HCEC 1CT (cell line): ENCODE measurements around the gene NRBF2.
A peak's percentile ranks its signal among the peaks of the same experiment; 100 is the strongest.
"Not testable (repeated sequence)": the region's sequence is repeated elsewhere in the genome, so short reads cannot be mapped to it uniquely, and the experiment has no call there.

Experiments used
- DNase-seq: peaks from one replicate; pipeline ENCODE4 v3.0.0-alpha.2; 2017

The NRBF2 gene

DNA sequence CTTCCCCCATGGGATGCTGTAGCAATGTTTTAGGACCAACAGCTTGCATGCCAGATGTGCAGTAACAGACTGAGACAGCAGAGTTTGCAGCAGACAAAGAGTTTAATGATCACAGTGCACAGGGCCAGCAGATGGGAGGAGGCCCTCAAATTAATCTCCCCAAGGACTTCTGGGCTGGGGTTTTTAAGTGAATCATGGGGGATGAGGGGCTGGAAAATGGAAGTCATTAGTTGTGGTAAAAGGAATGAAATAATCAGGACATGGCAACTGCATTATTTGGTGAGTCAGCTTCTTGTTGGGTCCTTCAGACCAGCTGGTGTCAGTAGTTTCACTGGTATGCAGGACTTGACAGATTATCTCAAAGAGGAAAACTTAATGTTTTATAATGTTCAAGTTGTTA, 12.6 kb upstream of the NRBF2 start:
- DNase-seq, result peak; percentile 87

DNA sequence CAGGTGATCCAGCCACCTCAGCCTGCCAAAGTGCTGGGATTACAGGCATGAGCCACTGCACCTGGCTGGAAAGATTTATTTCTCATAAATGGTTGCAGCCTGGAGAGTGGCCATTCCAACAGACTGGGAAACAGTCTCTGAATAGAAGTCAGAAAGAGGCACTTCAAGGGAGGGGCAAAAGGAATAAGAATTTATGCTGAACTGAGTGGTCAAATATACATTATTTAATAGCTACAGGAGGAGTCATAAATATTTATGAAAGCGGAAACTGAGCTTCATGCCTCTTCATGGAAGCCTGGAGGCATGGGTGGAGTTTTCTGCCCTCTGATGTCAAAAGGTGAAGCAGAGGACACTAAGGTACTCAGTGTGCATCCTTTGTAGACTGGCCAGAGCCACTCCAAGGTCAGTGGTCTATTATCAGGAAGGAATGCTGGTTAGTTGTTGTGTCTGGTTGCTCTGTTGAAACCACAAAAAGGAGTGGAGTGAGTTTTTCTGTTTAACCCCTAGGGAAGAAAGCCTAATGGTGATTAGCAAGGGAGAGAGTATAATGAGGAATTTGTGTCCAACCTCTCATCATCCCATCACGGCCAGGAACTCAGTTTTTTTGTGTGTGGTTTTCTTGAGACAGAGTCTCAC, 9.3 kb upstream of the NRBF2 start:
- no peak for DNase-seq

DNA sequence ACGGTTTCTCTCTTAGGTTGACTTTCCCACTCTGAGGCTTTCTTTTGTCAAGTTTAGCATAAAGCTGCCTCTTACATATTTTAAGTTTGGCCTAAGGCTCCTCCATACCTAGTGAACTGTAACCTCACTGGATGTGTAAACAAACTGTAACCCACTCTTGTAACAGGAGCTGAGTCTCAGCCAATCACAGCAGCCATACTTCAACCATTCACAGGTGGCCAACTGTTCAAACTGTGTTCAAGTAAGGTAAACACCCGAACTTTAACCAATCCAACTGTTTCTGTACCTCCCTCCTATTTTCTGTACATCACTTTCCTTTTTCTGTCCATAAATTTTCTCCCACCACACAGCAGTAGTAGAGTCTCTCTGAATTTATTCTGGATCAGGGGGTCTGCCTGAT, 7.7 kb upstream of the NRBF2 start:
- no peak for DNase-seq

DNA sequence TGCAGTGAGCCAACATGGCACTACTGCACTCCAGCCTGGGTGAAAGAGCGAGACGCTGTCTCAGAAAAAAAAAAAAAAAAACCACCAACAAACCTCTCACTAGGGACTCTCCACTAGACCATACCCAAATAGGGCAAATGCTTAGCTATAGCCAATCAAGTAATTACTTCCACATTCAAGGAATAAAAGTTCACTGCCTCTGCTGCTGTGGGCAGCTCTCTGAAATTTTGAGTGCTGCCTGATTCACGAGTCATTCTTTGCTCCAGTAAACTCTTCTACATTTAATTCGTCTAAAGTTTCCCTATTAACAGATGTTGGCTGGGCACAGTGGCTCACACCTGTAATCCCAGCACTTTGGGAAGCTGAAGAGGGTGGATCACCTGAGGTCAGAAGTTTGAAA, 4.7 kb upstream of the NRBF2 start:
- DNase-seq, result peak; percentile 17

DNA sequence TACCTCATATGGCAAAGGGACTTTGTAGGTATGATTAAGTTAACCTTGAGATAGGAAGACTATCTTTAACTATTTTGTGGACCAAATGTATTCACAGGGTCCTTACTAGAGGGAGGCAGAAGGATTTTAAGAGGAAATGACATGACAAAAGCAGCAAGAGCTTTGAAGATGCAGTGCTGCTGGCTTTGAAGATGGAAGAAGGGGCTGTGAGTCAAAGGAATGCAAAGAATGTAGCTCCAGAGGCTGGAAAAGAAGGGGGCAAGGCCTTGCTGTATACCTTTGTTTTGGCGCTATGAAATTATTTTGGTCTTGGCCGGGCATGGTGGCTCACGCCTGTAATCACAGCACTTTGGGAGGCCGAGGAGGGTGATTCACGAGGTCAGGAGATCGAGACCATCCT, 3.2 kb upstream of the NRBF2 start:
- DNase-seq, result no peak

DNA sequence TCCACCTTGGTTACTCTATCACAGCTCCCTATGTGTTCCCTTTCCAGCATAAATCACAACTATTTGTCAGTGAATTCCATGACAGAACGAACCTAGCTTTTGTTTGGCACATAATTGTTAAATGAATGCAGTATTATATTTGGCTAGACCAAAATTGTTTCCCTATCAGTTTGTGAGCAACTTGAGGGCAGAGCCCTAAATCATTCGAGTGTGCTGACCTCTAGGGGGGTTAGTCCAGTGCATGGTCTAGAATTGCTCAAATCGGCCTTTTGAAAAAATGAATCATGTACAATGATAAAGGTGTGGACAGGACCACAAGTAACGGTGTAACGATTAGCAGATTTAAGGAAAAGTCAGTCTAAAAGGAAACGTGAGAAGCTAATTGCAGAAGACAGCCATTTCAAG, 475 bp upstream of the NRBF2 start:
- no peak for DNase-seq

DNA sequence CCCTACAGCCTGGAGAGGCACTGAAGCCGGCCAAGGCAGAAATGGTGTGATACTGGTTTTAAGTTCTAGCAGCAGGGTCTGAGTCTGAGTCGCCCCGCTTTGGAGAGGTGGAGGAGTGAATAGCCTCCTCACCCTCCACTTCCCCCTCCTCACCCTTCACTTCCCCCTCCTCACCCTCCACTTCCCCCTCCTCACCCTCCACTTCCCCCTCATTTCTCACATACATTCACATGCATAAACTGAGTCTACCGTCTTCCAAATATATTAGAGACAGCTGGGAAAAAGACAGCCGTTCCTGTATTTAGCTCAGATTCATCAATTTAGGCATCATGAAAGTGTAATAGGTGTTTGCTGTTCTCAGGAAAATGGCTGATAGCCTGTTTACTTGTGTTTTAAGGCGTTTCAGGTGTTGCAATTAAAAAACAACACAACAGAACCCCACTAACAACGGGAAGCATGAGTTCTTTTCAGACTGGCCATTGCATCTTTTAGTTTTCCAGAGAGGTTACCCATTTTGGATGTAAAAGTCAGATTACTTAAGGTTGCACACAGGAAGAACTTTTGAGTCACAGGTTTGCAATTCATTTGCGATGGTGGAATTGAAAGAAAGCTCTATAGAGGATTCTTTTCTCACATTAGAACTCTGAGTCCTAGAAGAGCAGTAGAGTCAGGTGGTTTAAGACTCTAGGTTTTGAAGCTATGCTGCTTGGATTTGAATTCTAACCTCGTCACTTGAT, 861 bp downstream of the NRBF2 start:
- DNase-seq, result peak; percentile 46

DNA sequence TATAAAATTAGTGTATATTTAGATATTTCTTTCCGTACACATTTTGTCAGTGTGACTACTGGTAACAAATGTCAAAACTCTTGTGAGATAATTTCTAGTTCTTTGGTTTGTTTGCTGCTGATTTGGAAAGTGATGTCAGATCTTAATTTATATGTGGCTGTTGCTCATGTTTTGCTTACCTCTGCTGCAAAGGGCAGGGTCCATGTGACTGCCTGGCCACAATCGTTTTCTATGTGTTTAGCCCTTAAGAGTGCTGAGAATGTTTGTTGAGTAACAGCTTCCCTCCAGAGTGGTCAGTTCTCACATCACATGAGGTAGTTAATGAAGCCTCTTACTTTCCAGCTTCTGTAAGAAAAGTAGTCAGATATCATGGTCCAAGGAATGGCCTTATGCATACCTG, 4.2 kb downstream of the NRBF2 start:
- peak; percentile 43 for DNase-seq

DNA sequence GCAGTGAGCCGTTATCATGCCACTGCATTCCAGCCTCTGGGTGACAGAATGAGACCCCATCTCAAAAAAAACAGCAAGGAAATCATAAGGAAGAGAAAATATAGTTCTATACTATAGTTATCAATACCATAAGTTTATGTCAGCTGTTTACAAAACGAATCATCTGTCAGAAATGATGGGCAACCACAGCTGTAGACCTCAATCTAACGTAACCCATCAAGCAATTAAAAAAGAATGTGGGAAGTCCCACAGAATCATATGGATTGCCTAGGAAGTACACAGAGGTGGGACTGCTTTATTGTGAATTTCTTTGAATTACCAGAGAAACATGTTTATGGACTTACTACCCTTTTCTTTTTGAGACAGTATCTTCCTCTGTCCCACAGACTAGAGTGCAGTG, 6.9 kb downstream of the NRBF2 start:
- DNase-seq, result no peak

DNA sequence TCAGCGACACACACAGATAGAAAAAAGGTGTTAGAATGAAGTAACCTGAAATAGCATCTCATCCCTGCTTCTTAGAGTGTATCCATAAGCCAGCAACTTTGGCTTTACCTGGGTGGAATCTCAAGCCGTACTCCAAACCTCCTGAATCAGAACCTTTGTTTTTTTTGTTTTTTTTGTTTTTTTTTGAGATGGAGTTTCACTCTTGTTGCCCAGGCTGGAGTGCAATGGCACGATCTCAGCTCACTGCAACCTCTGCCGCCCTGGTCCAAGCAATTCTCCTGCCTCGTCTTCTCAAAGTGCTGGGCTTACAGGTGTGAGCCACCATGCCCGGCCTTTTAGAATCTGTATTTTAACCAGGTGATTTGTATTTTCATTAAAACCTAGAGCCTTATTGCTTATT, 9.0 kb downstream of the NRBF2 start:
- no peak for DNase-seq

DNA sequence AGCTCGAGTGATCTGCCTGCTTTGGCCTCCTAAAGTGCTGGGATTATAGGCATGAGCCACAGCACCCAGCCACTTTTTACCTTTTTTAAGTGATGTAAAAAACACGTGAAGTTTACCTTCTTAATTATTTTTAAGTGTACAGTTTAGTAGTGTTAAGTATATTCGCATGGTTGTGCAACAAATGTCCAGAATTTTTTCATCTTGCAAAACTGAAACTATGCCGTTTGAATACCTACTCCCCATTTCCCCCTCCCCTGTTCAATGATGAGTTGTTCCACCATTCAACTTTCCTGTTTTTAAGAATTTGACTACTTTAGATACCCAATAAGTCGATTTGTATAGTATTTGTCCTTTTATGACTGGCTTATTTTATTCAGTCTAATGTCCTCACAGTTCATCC, 10.9 kb downstream of the NRBF2 start:
- no peak for DNase-seq

DNA sequence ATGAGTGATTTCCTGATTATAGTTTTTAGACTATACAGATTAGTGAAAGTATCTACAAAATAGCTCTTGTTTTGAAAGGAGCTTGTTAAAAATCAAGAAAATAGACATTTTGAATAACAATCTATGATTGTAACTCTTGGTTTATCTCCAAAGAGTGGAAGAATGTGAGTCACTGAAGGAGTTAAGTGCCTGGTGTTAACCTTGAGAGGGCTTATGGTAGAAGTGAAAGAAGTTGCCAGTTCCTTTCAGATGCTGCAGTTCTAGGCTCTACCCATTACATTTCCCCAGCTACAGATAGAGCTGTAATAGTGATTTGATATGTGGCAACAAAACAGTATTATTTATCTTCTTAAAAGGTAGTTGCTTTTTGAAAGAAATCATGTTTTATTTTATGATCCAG, 12.7 kb downstream of the NRBF2 start:
- DNase-seq, result peak; percentile 48

DNA sequence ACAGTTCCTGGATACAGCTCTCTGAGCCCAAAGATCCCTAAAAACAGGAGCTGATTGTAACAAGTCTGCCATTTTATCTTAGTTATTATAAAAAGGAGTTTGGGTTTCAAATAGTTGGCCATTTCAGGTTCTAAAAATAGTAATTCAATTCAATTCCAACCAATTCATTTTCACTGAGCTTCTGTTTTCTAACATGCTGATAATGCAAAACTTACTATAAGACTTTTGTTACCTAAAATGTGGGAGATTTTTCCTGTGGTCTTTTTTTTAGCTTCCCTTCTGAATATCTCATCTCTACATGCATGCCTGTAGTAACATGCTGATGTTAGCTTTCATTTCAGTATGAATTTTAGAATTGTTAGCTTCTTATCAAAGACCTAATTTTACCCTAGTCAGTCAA, 13.4 kb downstream of the NRBF2 start:
- no peak for DNase-seq

DNA sequence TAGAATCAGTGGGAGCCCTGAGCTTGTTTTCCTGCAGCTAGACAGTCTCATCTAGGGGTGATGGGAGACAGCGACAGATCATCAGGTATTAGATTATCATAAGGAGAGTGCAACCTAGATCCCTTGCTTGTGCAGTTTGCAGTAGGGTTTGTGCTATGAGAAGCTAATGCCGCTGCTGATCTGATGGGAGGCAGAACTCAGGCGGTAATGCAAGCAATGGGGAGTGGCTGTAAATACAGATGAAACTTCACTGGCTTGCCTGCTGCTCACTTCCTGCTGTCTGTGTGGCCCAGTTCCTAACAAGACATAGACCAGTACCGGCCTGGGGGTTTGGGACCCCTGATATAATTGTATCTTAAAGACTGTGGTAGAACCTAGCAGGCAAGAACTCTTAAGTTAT, 17.6 kb downstream of the NRBF2 start:
- DNase-seq, result no peak

DNA sequence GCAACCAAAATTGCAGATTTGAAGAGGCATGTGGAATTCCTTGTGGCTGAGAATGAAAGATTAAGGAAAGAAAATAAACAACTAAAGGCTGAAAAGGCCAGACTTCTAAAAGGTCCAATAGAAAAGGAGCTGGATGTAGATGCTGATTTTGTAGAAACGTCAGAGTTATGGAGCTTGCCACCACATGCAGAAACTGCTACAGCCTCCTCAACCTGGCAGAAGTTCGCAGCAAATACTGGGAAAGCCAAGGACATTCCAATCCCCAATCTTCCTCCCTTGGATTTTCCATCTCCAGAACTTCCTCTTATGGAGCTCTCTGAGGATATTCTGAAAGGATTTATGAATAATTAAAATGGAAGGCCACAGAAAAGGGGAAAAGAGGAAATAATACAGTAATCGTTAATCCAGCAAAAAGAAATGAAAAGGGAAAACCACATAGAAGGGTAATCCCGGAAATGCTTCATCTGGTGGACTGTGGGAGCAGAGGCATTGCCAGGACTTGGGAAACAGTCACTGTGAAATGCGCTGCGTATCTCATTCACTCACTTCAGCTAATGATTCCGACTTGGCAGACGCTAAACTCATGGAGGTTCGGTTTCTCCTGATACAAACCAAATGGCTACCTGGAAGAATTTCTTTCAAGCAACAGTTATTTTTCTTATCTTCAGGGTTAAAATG, 20.9 kb downstream of the NRBF2 start:
- DNase-seq, result not testable (repeated sequence)

DNA sequence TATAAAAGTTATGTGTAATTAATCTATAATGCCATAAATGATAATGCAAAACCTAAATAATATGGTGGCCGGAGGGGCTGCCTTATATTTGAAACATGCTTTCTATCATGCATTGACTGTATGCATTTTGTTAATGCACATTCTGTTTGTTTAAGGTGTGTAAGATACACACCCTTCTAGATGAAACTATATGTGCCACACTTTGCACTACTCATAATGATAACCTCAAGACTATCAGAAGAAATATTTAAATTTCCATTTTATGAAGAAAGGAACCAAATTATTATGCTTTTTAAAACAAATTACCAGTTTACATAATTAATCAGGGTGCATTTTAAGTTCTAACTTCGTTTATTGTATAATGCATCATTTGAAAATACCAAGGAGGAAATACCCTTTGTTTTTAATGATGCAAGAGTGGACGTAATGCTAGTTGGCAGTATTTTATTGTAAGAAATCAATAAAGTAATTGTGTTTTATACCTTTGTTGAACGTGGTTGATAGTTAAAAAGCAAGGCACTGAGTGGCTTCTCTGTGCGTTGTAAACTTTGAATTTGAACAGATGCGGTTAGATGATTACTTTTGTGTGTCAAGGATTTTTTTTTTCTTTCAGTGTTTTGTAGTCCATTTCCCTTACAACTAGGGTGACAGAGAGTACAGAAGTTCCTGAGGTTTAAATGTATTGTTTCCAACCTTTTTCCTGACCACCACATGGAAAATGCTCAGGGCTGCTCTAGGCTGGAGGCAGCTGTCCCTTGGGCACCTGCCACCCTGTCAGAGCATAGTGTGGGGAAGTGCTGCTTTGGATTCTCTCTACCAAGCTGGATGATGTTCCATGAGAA, 21.6 kb downstream of the NRBF2 start:
- no peak for DNase-seq

DNA sequence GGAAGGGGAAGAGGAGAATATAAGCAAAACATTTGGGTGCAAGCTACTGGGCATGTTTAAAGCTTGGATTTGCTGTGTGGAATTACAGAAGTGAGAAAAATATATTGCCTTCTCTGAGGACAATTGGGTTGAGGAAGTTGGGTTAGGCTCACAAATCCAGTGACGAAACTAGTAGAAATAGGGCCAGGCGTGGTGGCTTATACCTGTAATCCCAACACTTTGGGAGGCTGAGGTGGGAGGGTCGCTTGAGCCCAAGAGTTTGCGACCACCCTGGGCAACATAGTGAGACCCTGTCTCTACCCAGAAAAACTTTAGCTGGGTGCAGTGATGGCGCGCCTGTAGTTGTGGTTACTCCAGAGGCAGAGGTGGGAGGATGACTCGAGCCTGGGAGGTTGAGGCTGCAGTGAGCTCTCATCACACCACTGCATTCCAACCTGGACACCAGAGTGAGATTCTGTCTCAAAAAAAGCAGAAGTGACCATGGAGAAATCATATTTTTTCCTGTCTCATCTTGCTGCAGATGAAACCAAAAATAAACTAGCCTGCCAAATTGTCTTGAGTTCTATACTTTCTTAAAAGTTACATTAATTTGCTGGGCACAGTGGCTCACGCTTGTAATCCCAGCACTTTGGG, 22.4 kb downstream of the NRBF2 start:
- no peak for DNase-seq

DNA sequence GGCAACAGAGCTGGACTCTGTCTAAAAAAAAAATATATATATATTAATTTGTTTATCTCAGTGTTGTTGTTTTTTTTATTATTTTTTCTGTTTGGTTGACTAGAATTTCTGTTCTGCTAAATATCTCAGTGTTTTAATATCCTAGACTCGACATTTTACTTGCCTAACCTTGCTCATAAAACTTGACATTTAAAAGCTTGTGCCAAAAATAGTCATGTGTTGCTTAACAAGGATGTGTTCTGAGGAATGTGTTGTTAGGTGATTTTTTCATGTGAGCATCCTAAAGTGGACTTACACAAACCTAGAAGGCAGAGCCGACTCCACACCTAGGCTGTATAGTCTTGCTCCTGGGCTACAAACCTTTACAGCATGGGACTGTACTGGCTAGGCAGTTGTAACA, 23.1 kb downstream of the NRBF2 start:
- no peak for DNase-seq

DNA sequence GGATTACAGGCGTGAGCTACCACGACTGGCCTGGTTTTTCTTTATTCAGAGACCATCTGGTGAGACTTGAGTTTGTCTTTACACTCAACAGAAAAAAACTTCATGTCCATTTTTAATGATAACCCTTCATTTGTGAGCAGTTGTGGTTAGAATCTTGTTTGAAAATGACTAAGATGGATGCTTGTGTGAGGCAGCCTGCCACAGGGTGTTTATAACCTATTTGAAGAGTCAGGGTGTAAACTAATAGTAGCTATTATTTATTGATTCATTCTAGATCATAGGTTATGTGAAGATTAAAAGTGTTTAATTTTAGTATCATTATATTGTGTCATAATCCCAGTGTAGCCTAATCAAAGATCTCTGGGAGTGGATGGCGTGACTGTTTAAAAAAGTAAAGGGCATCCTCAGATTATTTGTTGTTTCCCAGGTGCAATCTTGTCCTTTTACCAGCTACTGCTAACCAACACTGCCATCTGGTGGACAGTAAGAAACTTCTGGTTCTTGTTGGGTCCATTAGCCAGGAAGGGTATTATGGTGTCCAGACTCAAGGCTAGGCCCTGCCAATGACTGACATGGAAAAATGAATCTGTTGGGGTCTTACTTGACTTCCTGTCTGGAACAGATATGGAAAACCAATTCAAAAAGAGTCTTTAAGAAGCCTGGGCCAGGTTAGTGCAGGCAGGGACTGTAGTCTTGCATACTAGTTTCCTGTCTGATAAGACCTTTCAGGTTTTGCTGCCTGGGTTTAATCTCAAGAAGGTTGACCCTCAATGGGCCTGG, 24.9 kb downstream of the NRBF2 start:
- peak; percentile 85 for DNase-seq

DNA sequence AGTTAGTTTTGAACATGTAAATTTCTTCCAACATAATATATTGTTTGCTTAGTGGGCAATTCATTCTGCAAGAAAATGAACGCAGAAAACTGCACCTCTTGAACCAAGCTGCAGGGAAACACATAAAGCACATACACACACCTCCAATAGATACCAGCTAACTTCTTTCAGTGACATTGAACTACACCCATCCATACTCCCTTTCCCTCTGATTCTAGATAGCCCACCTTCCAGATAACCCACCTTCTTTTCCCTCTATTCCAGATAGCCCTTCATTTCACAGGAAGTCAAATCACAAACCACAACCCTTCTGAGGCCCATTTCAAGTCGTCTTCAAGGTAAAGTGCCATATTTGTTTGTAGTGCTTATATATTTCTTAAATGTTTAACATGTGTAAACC, 28.5 kb downstream of the NRBF2 start:
- DNase-seq, result no peak

DNA sequence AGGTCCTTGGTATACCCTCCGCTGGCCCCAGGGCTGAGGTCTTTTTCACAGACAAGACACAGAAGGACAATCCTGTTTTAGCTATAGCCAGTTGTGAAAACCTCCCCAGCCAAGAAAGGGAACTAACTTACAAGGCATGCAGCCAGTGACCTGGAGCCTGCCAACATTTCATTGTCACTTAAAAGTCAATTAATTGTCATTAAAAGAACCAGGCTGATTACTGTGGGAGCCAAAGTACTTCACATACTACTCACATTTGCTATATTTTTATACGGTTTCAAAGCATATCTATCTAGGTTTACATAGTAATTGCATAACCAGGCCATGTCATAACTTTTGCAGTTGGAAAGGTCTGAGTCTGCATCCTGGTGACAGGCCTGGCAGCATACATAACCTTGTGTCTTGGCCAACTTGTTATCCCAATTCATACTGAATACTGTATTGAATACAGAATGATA, 31.1 kb downstream of the NRBF2 start:
- DNase-seq, result no peak

DNA sequence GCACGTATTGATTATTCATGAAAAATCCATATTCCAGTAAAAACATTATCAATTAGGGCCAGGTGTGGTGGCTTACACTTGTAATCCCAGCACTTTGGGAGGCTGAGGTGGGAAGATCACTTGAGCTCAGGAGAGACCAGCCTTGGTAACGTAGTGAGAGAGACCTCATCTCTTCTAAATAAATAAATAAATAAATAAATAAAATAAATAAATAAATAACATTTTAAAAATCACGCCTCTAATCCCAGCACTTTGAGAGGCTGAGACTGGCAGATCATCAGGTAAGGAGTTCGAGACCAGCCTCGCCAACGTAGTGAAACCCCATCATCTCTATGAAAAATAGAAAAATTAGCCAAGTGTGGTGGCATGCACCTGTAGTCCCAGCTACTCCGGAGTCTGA, 32.1 kb downstream of the NRBF2 start:
- no peak for DNase-seq
